ENCODE measurements around the gene DNAJC4. TPM values are rescaled to one million over a fixed set of nuclear protein-coding genes. Genes with fewer than 3 reads are reported as not detected.

DNAJC4 gene
- polyA plus RNA-seq, 3 donors from 2014 or later = 25.2 to 32.6 (median 26.7) TPM

- no peak overlapping the region for H3K27ac Mint-ChIP-seq
- H3K4me3 Mint-ChIP-seq = no peak overlapping the region
- H3K9me3 Mint-ChIP-seq = no peaks in the 10 kb centered on the region
- H3K27me3 Mint-ChIP-seq (ENCODE audit: low read depth in 3 of 3) = peaks cover 2 to 11% (median 3%) of the 10 kb centered on the region in 3 donors
- peaks cover 8 to 17% of the 10 kb centered on the region in 2 donors for H3K4me1 Mint-ChIP-seq
- H3K36me3 Mint-ChIP-seq = peaks cover 0 to 1% (median under 1%) of the 10 kb centered on the region in 3 donors
- DNase-seq = no peak
These were observed 24.0 kb downstream of the DNAJC4 start for GRCh38 chr11:64254326-64254725.

- no peak overlapping the region for H3K4me3 Mint-ChIP-seq
- H3K27ac Mint-ChIP-seq = peak overlapping the region in 1 of 6 donors; percentile 30
- peaks cover 0 to 5% (median 4%) of the 10 kb centered on the region in 3 donors for H3K36me3 Mint-ChIP-seq
- no peak for DNase-seq
- no peaks in the 10 kb centered on the region for H3K9me3 Mint-ChIP-seq
- peaks cover 8 to 20% of the 10 kb centered on the region in 2 donors for H3K4me1 Mint-ChIP-seq
- H3K27me3 Mint-ChIP-seq (ENCODE audit: low read depth in 3 of 3) = peaks cover 2 to 13% (median 6%) of the 10 kb centered on the region in 3 donors
These were observed 25.1 kb downstream of the DNAJC4 start for GRCh38 chr11:64255135-64256128.

- Mint-ChIP-seq H3K27ac (no peak overlapping the region), H3K4me3 (no peak overlapping the region), H3K9me3 (no peaks in the 10 kb centered on the region), H3K36me3 (peaks cover 0 to 5% (median 4%) of the 10 kb centered on the region in 3 donors), H3K27me3 (ENCODE audit: low read depth in 3 of 3) (peaks cover 2 to 11% (median 6%) of the 10 kb centered on the region in 3 donors), H3K4me1 (peaks cover 8 to 16% of the 10 kb centered on the region in 2 donors)
- no peak for DNase-seq
These were observed 26.0 kb downstream of the DNAJC4 start for GRCh38 chr11:64256300-64256699.

GRCh38 chr11:64258356-64258755 is 28.0 kb downstream of the DNAJC4 start:
- Mint-ChIP-seq H3K36me3 (peaks cover 0 to 9% (median 4%) of the 10 kb centered on the region in 3 donors), H3K9me3 (no peaks in the 10 kb centered on the region), H3K4me1 (peaks cover 0 to 8% of the 10 kb centered on the region in 2 donors), H3K4me3 (no peak overlapping the region), H3K27me3 (ENCODE audit: low read depth in 3 of 3) (peaks cover 0 to 5% (median 4%) of the 10 kb centered on the region in 3 donors), H3K27ac (no peak overlapping the region)
- no peak for DNase-seq

GRCh38 chr11:64258946-64259532 is 28.7 kb downstream of the DNAJC4 start:
- Mint-ChIP-seq H3K4me1 (peaks cover 0 to 4% of the 10 kb centered on the region in 2 donors), H3K27ac (no peak overlapping the region), H3K4me3 (no peak overlapping the region), H3K36me3 (peaks cover 0 to 9% (median 4%) of the 10 kb centered on the region in 3 donors), H3K27me3 (ENCODE audit: low read depth in 3 of 3) (peaks cover 0 to 5% (median 4%) of the 10 kb centered on the region in 3 donors), H3K9me3 (no peaks in the 10 kb centered on the region)
- DNase-seq = no peak

- no peaks in the 10 kb centered on the region for H3K9me3 Mint-ChIP-seq
- H3K27me3 Mint-ChIP-seq (ENCODE audit: low read depth in 3 of 3) = peaks cover 0 to 5% (median 4%) of the 10 kb centered on the region in 3 donors
- H3K4me3 Mint-ChIP-seq = no peak overlapping the region
- peaks cover 0 to 9% (median 4%) of the 10 kb centered on the region in 3 donors for H3K36me3 Mint-ChIP-seq
- H3K27ac Mint-ChIP-seq = no peak overlapping the region
- DNase-seq = no peak
- H3K4me1 Mint-ChIP-seq = peaks cover 0 to 4% of the 10 kb centered on the region in 2 donors
These were observed 29.3 kb downstream of the DNAJC4 start for GRCh38 chr11:64259533-64260067.

- H3K4me3 Mint-ChIP-seq = no peak overlapping the region
- peaks cover 0 to 9% (median 4%) of the 10 kb centered on the region in 3 donors for H3K36me3 Mint-ChIP-seq
- peak overlapping the region in 2 of 6 donors; percentile 24 to 29 for H3K27ac Mint-ChIP-seq
- peaks cover 0 to 5% (median 4%) of the 10 kb centered on the region in 3 donors for H3K27me3 Mint-ChIP-seq (ENCODE audit: low read depth in 3 of 3)
- H3K9me3 Mint-ChIP-seq = no peaks in the 10 kb centered on the region
- no peak for DNase-seq
- peaks cover 0 to 4% of the 10 kb centered on the region in 2 donors for H3K4me1 Mint-ChIP-seq
These were observed 29.9 kb downstream of the DNAJC4 start for GRCh38 chr11:64260147-64260708.

GRCh38 chr11:64261556-64262080 is 31.3 kb downstream of the DNAJC4 start:
- DNase-seq = no peak
- no peak overlapping the region for H3K4me3 Mint-ChIP-seq
- no peak overlapping the region for H3K27ac Mint-ChIP-seq
- H3K9me3 Mint-ChIP-seq = no peaks in the 10 kb centered on the region
- H3K27me3 Mint-ChIP-seq (ENCODE audit: low read depth in 3 of 3) = peaks cover 0 to 5% (median 5%) of the 10 kb centered on the region in 3 donors
- H3K36me3 Mint-ChIP-seq = peaks cover 0 to 9% (median 4%) of the 10 kb centered on the region in 3 donors
- H3K4me1 Mint-ChIP-seq = peaks cover 0 to 4% of the 10 kb centered on the region in 2 donors

- Mint-ChIP-seq H3K27ac (peak overlapping the region in 1 of 6 donors; percentile 55), H3K4me3 (no peak overlapping the region), H3K27me3 (ENCODE audit: low read depth in 3 of 3) (peaks cover 0 to 5% (median 5%) of the 10 kb centered on the region in 3 donors)
These were observed 32.1 kb downstream of the DNAJC4 start for GRCh38 chr11:64262271-64263002.

GRCh38 chr11:64263021-64263946 is 32.9 kb downstream of the DNAJC4 start:
- Mint-ChIP-seq H3K36me3 (peaks cover 0 to 9% (median 4%) of the 10 kb centered on the region in 3 donors), H3K27me3 (ENCODE audit: low read depth in 3 of 3) (peaks cover 0 to 7% (median 5%) of the 10 kb centered on the region in 3 donors), H3K4me3 (no peak overlapping the region), H3K4me1 (peaks cover 9 to 12% of the 10 kb centered on the region in 2 donors), H3K27ac (no peak overlapping the region), H3K9me3 (no peaks in the 10 kb centered on the region)
- no peak for DNase-seq

More at GRCh38 chr11:64262271-64263002, 32.1 kb downstream of the DNAJC4 start:
- Mint-ChIP-seq H3K4me1 (peaks cover under 1 to 4% of the 10 kb centered on the region in 2 donors), H3K9me3 (no peaks in the 10 kb centered on the region), H3K36me3 (peaks cover 0 to 9% (median 4%) of the 10 kb centered on the region in 3 donors)
- no peak for DNase-seq

GRCh38 chr11:64263947-64264317 is 33.6 kb downstream of the DNAJC4 start:
- H3K9me3 Mint-ChIP-seq = no peaks in the 10 kb centered on the region
- no peak overlapping the region for H3K27ac Mint-ChIP-seq
- DNase-seq = no peak
- H3K4me3 Mint-ChIP-seq = no peak overlapping the region
- peaks cover 0 to 9% (median 4%) of the 10 kb centered on the region in 3 donors for H3K36me3 Mint-ChIP-seq
- H3K27me3 Mint-ChIP-seq (ENCODE audit: low read depth in 3 of 3) = peaks cover 0 to 10% (median 5%) of the 10 kb centered on the region in 3 donors
- peaks cover 16 to 18% of the 10 kb centered on the region in 2 donors for H3K4me1 Mint-ChIP-seq

- Mint-ChIP-seq H3K9me3 (no peaks in the 10 kb centered on the region), H3K36me3 (peaks cover 0 to 7% (median 3%) of the 10 kb centered on the region in 3 donors), H3K27ac (peak overlapping the region in 1 of 6 donors; percentile 7), H3K27me3 (ENCODE audit: low read depth in 3 of 3) (peaks cover 0 to 10% (median 2%) of the 10 kb centered on the region in 3 donors), H3K4me1 (peaks cover 19% of the 10 kb centered on the region in 2 donors), H3K4me3 (no peak overlapping the region)
- no peak for DNase-seq
These were observed 34.1 kb downstream of the DNAJC4 start for GRCh38 chr11:64264371-64264852.

Measured in immature natural killer cell (primary cell).